HTR-8/SVneo (cell line): ENCODE measurements around the gene KCNN3.
A peak's percentile ranks its signal among the peaks of the same experiment; 100 is the strongest.
"Not testable (repeated sequence)": the region's sequence is repeated elsewhere in the genome, so short reads cannot be mapped to it uniquely, and the experiment has no call there.

Source experiments
- DNase-seq: peaks from one replicate; pipeline ENCODE4 v3.0.0; 2011; ENCODE audit warnings: low spot score, mixed read lengths; ENCODE audit not compliant: insufficient read length
- FAIRE-seq: peaks from 2 replicates; lab custom pipeline; 2011; peaks lifted over from hg19 to GRCh38; lab: Jason Lieb, UNC

The KCNN3 gene

GRCh38 chr1:154870115-154870571, at the start of gene KCNN3:
Gene KCNN3, minus strand, starts transcription at chr1:154870281. Its CDS starts 317 bp downstream, at chr1:154869964.
- FAIRE-seq (peak; percentile 52), DNase-seq (peak; percentile 83)

- DNase-seq: no peak
Observed at GRCh38 chr1:154913273-154913672, 43.2 kb upstream of the KCNN3 start.

GRCh38 chr1:154912755-154913154, 42.7 kb upstream of the KCNN3 start:
- FAIRE-seq: no peak
- DNase-seq: no peak

More at GRCh38 chr1:154913273-154913672, 43.2 kb upstream of the KCNN3 start:
- FAIRE-seq: no peak

- DNase-seq (no peak), FAIRE-seq (no peak)
Observed at GRCh38 chr1:154911691-154912550, 41.8 kb upstream of the KCNN3 start.

- FAIRE-seq: no peak
Observed at GRCh38 chr1:154910851-154911250, 40.8 kb upstream of the KCNN3 start.

GRCh38 chr1:154908937-154909336, 38.9 kb upstream of the KCNN3 start:
- FAIRE-seq (no peak), DNase-seq (no peak)

More at GRCh38 chr1:154910851-154911250, 40.8 kb upstream of the KCNN3 start:
- no peak for DNase-seq

DNA sequence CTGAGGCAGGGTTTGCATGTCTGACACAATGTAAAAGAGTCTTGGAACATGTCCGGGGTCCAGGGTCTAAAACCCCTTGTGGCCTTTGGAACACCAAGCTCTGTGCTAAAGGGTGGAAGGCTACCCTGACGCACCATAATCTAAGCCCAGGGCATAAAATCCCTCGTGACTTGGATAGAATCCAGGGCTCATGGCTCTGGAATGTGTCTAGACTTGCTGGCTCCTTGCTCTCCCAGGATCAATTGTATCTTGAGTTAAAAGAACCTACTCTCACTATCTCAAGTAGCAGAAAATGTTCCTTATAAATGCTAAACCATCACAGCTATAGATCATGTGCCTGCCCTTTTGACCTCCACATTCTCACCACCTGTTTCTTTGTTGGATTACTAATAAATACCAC, 38.0 kb upstream of the KCNN3 start:
- FAIRE-seq, DNase-seq: not testable (repeated sequence)

GRCh38 chr1:154906621-154907081, 36.6 kb upstream of the KCNN3 start:
- DNase-seq (peak; percentile 10), FAIRE-seq (no peak)

DNA sequence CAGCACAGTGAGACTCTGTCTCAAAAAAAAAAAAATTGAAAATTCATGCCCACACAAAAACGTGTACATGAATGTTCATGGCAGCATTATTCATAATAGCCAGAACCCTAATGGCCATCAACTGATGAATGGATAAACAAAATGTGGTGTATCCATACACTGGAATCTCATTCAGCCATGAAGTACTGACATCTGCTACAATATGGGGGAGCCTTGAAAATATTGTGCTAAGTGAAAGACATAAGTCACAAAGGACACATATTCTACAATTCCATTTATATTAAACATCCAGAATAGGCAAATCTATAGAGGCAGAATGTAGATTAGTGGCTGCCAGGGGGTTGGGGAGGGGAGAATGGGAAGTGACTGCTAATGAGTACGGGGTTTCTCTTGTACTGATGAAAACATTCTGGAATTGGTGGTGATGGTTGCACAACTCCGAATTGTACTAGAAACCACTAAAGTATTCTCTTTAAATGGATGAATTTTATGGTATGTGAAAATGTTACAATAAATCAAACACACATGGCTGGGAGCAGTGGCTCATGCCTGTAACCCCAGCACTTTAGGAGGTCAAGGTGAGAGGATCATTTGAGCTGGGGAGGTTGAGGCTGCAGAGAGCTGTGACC, 33.0 kb upstream of the KCNN3 start:
- FAIRE-seq (no peak), DNase-seq (no peak)

- DNase-seq: no peak
- FAIRE-seq: no peak
Observed at GRCh38 chr1:154901591-154901990, 31.5 kb upstream of the KCNN3 start.

DNA sequence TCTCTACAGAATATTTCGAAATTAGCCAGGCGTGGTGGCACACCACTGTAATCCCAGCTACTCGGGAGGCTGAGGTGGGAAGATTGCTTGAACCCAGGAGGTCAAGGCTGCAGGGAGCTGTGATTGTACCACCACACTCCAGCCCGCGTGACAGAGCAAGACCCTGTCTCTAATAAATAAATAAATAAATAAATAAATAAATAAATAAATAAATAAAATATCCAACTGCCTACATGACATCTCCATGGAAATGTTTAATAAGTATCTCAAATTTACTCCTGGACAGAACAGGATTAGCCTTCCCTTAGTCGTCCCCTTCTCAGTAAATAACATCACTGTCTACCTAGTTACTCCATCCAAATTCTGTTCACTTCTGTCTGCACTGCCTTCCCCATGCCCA, 29.0 kb upstream of the KCNN3 start:
- FAIRE-seq (no peak), DNase-seq (no peak)

GRCh38 chr1:154896771-154897286, 26.7 kb upstream of the KCNN3 start:
- FAIRE-seq (no peak), DNase-seq (no peak)

GRCh38 chr1:154895798-154896197, 25.7 kb upstream of the KCNN3 start:
- no peak for FAIRE-seq
- DNase-seq: no peak

- no peak for FAIRE-seq
- no peak for DNase-seq
Observed at GRCh38 chr1:154891452-154891851, 21.4 kb upstream of the KCNN3 start.

DNA sequence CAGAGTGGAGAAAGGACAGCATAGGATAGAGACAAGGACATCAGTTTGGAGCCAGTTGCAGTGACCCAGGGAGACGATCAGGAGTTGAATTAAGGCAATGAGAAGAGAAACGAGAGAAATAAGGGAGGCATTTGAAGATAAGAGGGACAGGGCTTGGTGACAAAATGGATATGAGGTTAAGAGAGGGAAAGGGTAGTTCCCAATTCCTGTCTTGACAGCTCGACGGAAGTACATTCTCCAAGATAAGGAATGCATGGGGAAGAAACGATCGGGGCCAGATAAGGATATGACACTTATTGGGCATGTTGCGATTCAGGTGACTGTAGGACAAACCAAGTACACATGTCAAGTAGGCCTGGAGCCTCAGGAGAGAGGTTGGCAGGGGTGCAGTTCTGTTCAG, 18.7 kb upstream of the KCNN3 start:
- DNase-seq: no peak
- FAIRE-seq: no peak

DNA sequence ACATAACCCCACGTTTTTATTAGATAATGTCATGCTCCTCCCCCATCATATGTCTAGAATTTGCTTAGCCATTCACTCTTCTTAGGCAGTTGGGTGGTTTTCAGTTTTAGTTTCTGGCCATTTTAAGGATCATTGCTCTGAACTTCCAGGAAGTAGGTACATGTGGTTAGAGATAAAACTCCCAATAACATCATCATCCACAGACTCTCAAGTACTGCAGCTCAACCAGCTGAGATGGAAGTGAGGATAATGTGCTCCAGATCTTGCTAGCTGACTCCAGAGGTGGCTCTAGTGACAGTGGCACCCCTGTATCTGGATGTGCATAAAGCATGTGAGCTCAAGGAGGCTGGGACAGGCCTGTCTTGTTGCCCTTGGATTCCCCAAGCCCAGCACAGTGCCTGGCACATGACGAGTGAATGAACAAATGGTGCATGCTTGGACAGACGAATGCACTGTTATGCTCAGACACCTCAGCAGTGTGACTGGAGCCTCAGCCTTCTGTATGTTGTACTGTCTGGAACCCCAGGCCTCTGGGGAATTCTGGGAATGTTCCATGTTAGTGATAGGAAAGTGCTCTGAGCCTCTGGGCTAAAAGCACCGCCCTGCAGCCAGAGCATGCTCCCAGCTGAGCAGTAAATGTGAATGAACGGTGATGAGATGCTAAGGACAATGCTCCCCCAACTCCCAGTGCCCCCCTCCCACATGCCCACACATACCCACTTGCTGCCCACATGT, 16.4 kb upstream of the KCNN3 start:
- FAIRE-seq (no peak), DNase-seq (no peak)

DNA sequence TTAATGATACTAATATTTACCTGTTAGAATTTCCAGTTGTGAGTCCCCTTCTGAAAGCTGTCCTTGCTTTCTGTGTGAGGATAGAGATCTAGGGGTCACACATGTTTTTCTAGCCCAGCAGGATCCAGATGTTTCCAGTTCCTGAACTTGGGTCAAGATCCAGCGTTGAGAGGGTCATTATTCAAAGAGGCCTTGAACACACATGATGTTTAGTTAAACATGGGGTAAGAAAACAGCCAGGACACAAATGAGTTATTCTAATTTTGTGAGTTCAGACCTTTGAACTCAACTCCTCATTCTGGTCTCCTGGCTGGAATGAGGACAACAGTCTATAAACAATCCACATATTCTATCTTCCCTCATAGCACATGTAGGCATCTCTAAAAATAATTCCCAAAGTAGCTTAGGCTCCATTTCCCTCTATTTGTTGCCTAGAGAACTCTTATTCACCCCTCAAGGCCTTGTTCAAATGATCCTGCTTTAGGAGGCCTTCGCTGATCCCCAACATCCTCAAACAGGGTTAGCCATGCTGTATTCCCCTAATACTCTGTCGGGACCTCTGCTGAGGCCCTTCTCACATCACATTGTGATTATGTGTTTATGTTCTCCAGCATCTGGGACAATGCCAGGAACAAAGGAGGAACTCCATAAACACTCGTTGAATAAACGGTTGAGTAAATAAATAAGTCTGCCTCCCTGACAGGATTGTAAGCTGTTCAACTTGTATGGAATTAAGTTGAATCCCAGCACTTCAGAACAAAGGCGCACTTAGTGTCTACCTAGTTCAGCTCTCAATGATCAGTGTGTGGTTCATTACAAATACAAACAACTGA, 15.0 kb upstream of the KCNN3 start:
- DNase-seq (no peak), FAIRE-seq (no peak)

GRCh38 chr1:154883919-154884868, 14.1 kb upstream of the KCNN3 start:
- DNase-seq: no peak
- no peak for FAIRE-seq
